GM18499 (cell line): ENCODE results near the gene IGF2BP3.

Source experiments
- ATAC-seq: cut with Tn5 transposase; IDR thresholded peaks from one replicate; pipeline ENCODE4 v1.9.1; 2021; ENCODE audit warnings: moderate number of reproducible peaks; ENCODE audit not compliant: insufficient read depth, unreplicated experiment

Gene IGF2BP3

GRCh38 chr7:23385140-23385539 lies 85.2 kb downstream of the IGF2BP3 start:
- no peak for ATAC-seq

DNA sequence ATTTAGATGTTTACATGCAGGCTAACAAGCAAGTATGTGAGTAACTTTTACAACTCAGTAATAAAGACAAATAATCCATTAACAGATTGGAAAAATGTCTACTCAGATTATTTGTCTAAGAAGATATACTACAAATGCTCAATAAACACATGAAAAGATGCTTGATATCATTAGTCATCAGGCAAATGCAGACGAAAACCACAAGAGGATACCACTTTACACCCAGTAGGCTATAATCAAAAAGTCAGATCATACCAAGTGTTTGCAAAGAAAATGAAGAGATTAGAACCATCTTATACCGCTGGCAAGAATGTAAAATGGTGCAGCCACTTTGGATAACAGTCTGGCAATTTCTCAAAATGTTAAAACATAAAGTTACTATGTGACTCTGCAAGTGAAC lies 87.1 kb downstream of the IGF2BP3 start:
- ATAC-seq = no peak

DNA sequence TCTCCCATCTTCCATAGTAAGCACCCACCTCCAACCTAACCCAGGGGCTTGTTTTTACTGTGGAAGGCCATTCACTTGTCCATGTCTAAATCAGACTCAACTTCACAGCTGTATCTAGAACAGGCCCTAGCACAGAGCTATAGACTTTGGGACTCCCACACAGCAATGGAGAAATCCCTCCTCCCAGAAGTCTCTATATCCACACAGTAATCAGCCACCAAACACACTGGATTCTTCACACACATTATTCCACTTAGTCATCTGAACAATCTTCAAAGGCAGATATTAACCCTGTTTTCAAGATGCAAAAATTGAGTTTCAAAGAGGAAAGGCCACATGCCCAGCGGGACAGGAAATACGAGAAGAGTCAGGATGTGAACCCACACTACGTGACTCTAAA lies 89.3 kb downstream of the IGF2BP3 start:
- no peak for ATAC-seq

- ATAC-seq = no peak
Measured at GRCh38 chr7:23380556-23380955, 89.7 kb downstream of the IGF2BP3 start.

GRCh38 chr7:23378996-23379395 lies 91.3 kb downstream of the IGF2BP3 start:
- ATAC-seq = no peak

DNA sequence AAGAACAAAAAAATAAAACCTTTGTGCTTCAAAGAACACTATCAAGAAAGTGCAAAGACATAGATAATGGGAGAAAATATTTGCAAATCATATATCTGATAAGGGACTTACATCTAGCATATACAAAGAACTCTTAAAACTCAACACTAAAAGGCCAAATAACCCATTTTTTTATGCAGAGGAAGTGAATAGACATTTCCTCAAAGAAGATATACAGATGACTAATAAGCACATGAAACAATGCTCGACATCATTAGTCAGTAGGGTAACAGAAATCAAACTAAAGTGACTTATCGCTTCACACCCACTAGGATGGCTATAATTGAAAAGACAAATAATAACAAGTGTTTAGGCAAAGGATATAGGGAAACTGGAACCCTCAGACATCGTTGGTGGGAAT lies 93.2 kb downstream of the IGF2BP3 start:
- ATAC-seq = no peak

DNA sequence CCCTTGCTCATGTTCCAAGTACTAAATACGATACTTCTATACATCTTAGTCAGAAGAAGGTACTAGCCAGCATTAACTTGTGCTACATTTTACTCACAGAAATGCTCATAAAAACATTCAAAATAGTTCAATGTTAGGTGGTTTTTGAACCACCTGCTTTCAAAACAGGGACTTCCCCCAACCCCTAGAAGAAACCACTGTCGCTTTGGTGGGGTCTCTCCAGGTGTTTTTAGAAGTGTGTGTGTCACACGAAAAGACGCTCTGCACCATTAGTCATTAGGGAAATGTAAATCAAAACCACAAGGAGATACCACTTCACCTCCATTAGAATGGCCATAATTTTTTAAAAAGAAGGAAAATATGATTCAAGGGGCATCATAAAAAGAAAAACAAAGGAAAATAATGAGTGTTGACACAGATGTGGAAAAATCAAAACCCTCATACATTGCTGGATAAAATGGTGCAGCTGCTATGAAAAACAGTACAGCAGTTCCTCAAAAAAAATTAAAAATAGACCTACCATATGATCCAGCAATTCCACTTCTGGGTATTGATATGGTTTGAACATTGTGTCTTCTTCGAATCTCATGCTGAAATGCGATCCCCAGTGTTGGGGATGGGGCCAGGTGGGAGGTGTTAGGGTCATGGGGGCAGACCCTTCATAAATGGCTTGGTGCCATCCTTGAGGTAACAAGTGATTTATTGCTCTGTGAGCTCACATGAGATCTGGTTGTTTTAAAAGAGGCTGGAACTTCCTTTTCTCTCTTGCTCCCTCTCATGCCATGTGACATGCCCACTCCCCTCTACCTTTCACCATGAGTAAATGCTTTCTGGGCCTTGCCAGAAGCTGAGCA lies 96.9 kb downstream of the IGF2BP3 start:
- ATAC-seq = peak; percentile 68

DNA sequence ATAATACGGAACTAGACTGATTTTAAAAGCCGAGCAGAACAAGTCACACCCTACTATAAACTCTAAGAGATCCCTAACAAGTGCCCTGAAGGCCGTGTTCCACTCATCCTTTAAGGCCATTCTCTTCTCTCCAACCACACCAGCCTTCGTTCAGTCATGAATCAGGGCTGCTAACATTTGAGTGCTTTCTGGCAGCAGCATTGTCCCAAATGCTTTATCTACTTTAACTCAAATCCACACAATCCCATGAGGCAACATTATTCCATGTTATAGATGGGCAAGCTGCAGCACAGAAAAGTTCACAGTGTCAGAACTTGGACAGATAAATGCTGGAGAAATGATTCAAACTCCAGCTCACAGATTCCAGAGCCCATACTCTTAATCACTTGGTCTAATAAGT lies 97.7 kb downstream of the IGF2BP3 start:
- no peak for ATAC-seq

GRCh38 chr7:23371654-23372053 lies 98.6 kb downstream of the IGF2BP3 start:
- ATAC-seq = no peak

DNA sequence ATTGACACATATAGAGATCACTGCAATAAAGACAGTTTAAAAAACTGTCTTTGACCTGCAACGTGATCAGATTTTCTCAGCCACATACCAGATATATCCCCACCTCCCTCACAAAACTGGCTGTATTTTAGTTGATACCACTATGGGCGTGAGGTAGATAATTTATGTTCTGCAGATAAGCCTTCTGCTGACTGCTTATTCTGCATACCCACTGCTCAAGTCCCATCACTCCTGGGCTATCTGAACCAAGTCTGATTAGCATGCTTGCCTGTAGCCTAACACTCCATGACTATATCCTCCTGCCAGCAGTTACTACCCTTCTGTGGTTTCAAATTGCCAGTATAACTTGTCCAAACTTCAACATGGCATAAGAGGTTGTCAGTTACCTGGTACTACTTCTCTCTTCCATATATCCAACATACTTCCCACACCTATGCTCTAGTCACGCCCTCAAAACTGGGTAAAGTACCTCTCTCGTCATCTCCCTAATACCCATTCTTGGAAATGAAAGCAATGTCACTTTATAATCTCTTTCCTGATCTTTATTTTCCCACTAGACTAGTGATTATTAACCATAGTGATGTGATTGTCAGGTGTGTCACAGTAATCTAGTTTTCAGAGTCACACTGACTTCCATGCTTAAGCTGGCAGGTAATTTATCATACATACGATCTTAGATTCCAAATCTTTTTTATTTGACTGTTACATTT lies 100.4 kb downstream of the IGF2BP3 start:
- ATAC-seq = no peak

GRCh38 chr7:23369100-23369499 lies 101.2 kb downstream of the IGF2BP3 start:
- no peak for ATAC-seq

- no peak for ATAC-seq
Measured at GRCh38 chr7:23358152-23358674, 112.1 kb downstream of the IGF2BP3 start.

DNA sequence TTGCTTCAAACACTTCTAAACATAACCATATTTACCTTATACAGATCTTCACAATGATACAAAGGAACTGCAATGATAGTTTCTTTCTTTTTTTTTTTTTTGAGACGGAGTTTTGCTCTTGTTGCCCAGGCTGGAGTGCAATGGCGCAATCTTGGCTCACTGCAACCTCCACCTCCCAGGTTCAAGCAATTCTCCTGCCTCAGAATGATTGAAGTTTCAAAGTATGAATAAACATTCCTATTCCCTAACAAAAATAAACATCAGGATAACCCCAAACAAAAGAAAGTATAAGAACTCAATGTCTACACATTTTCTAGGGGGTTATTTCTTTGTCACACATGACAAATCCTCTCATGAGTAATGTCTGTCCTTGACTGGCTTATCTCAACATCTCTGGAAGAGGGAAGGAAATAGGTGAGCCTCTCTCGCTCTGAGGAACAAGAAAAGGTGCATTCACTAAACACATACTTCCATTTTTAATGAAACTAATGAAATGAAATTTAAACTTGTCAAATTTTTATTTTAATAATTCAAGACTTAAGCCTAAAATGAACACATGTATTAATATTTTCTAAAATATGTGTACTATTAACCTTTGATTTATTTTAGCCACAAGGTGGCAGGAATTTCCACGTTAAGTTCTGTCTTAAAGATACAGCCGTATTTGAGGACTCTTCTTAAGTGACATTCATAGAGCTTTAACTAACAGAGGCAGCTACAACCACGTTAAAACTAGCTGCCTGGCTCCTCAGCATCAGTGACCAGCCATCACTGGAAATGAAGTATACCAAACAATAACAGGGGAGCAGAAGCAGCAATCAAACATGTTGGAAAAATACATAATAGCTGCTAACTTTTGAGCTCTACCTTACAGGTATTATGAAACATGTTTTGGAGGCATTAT lies 112.8 kb downstream of the IGF2BP3 start:
- no peak for ATAC-seq

DNA sequence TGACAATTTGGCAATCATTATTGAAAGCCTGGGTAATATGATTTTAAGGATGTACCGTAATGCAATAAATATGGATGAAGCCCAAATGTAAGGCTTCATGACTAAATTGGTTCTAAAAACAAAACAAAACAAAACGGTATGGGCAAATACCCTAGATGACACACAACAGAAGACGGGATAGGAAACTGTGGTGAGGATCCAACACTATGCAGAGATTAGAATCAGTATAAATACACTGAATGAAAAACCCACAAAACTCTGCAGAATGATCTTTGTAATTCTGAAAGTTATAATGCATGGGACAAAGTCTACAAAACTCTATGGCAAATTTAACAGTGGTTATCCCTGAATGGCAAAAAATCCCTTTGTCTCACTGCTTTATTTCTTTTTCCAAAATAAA lies 113.6 kb downstream of the IGF2BP3 start:
- no peak for ATAC-seq

DNA sequence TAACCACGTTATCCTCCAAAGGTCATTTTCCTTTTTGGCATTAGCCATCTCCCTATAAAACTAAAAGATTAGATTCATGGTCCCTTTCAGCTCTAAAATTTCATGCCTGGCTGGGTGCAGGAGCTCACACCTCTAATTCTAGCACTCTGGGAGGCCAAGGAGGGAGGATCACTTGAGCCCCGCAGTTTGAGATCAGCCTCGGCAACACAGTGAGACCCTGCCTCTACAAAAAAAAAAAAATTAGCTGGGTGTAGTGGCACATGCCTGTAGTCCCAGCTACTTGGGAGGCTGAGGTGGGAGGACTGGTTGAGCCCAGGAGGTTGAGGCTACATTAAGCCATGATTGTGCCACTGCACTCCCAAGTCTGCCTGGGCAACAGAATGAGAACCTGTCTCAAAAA lies 114.1 kb downstream of the IGF2BP3 start:
- ATAC-seq = no peak

GRCh38 chr7:23353172-23353571 lies 117.1 kb downstream of the IGF2BP3 start:
- ATAC-seq = no peak

DNA sequence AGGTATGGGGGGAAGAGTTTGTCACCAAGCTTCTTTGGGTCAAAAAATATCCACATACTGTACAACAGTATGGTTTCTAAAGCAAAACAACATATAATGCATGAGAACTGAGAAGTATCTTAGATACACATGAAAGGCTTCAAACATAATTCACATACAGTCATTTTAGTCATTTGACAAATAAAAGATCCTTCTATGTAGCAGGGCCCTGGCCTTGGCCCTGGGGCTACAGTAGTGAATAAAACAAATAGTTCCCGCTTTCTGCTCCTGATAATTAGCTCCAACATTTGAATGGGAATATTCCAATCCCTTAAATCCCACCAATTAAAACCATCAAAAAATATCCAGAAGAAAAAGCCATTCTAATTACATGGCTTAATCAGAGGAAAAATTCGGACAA lies 119.8 kb downstream of the IGF2BP3 start:
- no peak for ATAC-seq

DNA sequence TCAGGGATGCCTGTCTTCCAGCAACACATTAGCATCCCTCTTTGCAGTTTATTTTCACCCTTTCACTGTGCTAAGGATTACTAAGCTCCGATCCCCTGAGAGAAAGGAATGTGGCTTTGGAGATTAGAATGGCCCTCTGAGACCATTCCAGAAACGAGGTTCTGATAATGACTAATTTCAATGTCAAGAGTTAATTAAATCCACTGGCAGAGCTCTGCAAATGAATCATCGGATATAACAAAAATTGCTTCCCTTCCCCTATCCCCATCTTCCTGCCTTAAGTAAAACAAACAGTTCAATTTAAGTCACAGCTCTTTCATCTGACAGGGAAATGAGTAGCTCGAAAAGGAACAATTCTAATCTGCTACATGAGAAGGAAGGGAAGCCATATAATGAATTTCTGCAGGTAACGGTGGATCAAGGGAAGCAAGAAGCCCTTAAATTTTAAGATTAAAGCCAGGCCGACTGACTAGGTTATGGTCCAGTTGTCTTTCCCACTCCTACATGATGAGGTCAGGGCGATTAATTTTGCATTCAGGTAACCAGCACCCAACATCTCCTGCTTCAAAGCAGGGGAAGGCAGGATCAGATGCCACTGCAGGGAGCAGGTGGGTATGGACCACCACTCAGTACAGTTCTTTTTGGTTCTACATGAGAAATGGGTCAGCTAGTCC lies 120.7 kb downstream of the IGF2BP3 start:
- ATAC-seq = no peak

- no peak for ATAC-seq
Measured at GRCh38 chr7:23347682-23348180, 122.6 kb downstream of the IGF2BP3 start.
